ENCODE measurements around the gene BYSL. TPM values are rescaled to one million over a fixed set of nuclear protein-coding genes. Genes with fewer than 3 reads are reported as not detected.
A peak's percentile ranks its signal among the peaks of the same experiment; 100 is the strongest.

BYSL gene
- total and polyA plus RNA-seq, 4 donors = 5.4 to 11.6 (median 8.6) TPM

DNA sequence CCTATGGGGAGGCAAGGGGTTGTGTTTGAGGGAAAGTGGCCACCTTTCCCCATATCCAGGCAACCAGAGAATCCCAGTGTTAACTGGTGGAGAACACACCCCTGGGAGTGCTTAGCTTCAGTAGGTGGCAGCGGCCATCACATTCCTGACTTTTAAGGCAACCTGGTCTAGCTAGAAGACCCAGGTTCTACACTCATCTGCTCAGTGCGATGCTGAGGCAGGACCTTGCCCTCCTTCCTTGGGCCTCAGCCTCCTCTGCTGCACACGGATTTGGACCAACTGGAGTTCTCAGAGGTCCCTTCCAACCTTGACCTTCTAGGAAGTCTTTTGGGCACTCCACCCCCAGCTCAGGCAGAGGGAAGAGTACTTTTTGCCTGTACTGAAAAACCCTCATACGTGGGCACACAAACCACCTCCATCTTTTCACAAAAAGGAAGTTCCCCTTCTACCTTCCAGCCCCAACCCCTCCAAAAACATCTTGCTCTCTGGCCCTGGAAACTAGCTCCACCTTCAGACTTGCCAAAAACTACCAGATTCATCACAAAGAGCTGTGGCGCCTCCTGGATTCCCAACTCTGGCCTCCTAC is 17.4 kb downstream of the BYSL start:
- Histone ChIP-seq H3K27me3 (ENCODE audit: control insufficient read depth in 4 of 4, insufficient read depth in 4 of 4, low read length in 3 of 4) (no peaks in the 10 kb centered on the region), H3K36me3 (ENCODE audit: control insufficient read depth in 4 of 4, insufficient read depth in 3 of 4, low read depth in 1 of 4, low read length in 3 of 4) (peaks cover 0 to 16% (median 9%) of the 10 kb centered on the region in 4 donors), H3K4me1 (ENCODE audit: control insufficient read depth in 4 of 4, insufficient read depth in 4 of 4, low read length in 3 of 4) (peaks cover 3 to 34% (median 20%) of the 10 kb centered on the region in 4 donors), H3K9me3 (ENCODE audit: control insufficient read depth in 4 of 4, low read length in 3 of 4) (no peaks in the 10 kb centered on the region), H3K27ac (ENCODE audit: low read depth in 1 of 2, low read length in 2 of 2) (peak overlapping the region; percentile 1 to 22), H3K4me3 (ENCODE audit: low read depth in 1 of 3, low read length in 3 of 3) (no peak overlapping the region), H3K9ac (ENCODE audit: low read depth in 1 of 2, low read length in 2 of 2) (no peak overlapping the region)
- DNase-seq (ENCODE audit: low spot score) = no peak
- TF ChIP-seq, protein P1, sequence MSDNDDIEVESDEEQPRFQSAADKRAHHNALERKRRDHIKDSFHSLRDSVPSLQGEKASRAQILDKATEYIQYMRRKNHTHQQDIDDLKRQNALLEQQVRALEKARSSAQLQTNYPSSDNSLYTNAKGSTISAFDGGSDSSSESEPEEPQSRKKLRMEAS (IDR thresholded peaks at IDR 0.05) = no peak
- no peak for TF ChIP-seq HNF4A (conservative IDR thresholded peaks at IDR 0.05)
- TF ChIP-seq, protein P2, sequence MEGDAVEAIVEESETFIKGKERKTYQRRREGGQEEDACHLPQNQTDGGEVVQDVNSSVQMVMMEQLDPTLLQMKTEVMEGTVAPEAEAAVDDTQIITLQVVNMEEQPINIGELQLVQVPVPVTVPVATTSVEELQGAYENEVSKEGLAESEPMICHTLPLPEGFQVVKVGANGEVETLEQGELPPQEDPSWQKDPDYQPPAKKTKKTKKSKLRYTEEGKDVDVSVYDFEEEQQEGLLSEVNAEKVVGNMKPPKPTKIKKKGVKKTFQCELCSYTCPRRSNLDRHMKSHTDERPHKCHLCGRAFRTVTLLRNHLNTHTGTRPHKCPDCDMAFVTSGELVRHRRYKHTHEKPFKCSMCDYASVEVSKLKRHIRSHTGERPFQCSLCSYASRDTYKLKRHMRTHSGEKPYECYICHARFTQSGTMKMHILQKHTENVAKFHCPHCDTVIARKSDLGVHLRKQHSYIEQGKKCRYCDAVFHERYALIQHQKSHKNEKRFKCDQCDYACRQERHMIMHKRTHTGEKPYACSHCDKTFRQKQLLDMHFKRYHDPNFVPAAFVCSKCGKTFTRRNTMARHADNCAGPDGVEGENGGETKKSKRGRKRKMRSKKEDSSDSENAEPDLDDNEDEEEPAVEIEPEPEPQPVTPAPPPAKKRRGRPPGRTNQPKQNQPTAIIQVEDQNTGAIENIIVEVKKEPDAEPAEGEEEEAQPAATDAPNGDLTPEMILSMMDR (IDR thresholded peaks at IDR 0.05; ENCODE audit: low read depth, low read length, missing input control) = no peak
- TF ChIP-seq SP1 (IDR thresholded peaks at IDR 0.05) = no peak
- TF ChIP-seq FOXA1 (IDR thresholded peaks at IDR 0.05) = no peak
- no peak for TF ChIP-seq GABPA (IDR thresholded peaks at IDR 0.05 in 1 of 2, conservative IDR thresholded peaks at IDR 0.05 in 1 of 2)
- TF ChIP-seq NR2F2 (IDR thresholded peaks at IDR 0.05) = no peak
- TF ChIP-seq, protein P3, sequence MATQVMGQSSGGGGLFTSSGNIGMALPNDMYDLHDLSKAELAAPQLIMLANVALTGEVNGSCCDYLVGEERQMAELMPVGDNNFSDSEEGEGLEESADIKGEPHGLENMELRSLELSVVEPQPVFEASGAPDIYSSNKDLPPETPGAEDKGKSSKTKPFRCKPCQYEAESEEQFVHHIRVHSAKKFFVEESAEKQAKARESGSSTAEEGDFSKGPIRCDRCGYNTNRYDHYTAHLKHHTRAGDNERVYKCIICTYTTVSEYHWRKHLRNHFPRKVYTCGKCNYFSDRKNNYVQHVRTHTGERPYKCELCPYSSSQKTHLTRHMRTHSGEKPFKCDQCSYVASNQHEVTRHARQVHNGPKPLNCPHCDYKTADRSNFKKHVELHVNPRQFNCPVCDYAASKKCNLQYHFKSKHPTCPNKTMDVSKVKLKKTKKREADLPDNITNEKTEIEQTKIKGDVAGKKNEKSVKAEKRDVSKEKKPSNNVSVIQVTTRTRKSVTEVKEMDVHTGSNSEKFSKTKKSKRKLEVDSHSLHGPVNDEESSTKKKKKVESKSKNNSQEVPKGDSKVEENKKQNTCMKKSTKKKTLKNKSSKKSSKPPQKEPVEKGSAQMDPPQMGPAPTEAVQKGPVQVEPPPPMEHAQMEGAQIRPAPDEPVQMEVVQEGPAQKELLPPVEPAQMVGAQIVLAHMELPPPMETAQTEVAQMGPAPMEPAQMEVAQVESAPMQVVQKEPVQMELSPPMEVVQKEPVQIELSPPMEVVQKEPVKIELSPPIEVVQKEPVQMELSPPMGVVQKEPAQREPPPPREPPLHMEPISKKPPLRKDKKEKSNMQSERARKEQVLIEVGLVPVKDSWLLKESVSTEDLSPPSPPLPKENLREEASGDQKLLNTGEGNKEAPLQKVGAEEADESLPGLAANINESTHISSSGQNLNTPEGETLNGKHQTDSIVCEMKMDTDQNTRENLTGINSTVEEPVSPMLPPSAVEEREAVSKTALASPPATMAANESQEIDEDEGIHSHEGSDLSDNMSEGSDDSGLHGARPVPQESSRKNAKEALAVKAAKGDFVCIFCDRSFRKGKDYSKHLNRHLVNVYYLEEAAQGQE (IDR thresholded peaks at IDR 0.05) = no peak
- TF ChIP-seq RXRA (IDR thresholded peaks at IDR 0.05) = no peak
- TF ChIP-seq JUND (IDR thresholded peaks at IDR 0.05) = no peak
- TF ChIP-seq RAD21 (IDR thresholded peaks at IDR 0.05) = no peak
- TF ChIP-seq, protein P4, sequence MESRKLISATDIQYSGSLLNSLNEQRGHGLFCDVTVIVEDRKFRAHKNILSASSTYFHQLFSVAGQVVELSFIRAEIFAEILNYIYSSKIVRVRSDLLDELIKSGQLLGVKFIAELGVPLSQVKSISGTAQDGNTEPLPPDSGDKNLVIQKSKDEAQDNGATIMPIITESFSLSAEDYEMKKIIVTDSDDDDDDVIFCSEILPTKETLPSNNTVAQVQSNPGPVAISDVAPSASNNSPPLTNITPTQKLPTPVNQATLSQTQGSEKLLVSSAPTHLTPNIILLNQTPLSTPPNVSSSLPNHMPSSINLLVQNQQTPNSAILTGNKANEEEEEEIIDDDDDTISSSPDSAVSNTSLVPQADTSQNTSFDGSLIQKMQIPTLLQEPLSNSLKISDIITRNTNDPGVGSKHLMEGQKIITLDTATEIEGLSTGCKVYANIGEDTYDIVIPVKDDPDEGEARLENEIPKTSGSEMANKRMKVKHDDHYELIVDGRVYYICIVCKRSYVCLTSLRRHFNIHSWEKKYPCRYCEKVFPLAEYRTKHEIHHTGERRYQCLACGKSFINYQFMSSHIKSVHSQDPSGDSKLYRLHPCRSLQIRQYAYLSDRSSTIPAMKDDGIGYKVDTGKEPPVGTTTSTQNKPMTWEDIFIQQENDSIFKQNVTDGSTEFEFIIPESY (IDR thresholded peaks at IDR 0.05) = no peak
- TF ChIP-seq FOXA2 (IDR thresholded peaks at IDR 0.05) = no peak
- TF ChIP-seq TAF1 (conservative IDR thresholded peaks at IDR 0.05) = no peak
- no peak for TF ChIP-seq EGR1 (IDR thresholded peaks at IDR 0.05; ENCODE audit: low read depth in 2 of 2)
- TF ChIP-seq, protein P5, sequence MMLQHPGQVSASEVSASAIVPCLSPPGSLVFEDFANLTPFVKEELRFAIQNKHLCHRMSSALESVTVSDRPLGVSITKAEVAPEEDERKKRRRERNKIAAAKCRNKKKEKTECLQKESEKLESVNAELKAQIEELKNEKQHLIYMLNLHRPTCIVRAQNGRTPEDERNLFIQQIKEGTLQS (IDR thresholded peaks at IDR 0.05) = no peak
- no peak for TF ChIP-seq YY1 (IDR thresholded peaks at IDR 0.05)
- TF ChIP-seq HNF4G (IDR thresholded peaks at IDR 0.05) = no peak
- WGBS = 84% methylated on average over 5 of the region's 5 CpGs

Measured in liver (tissue), 9 donors.